Stimulated activated CD4-positive, alpha-beta T cell treated with anti-CD3 and anti-CD28 coated beads, Interleukin-1b, Interleukin-23, amount 100 ng/mL, for 4 hours (primary cell): Measurements from ENCODE around the gene ORC2.
"Not testable (repeated sequence)": the region's sequence is repeated elsewhere in the genome, so short reads cannot be mapped to it uniquely, and the experiment has no call there.

Experiments used
- DNase-seq, 2 donors: peaks; one replicate each; pipeline ENCODE4 v3.0.0-alpha.2; 2020; ENCODE audit warnings: low read depth in 2 of 2

ORC2 gene

DNA sequence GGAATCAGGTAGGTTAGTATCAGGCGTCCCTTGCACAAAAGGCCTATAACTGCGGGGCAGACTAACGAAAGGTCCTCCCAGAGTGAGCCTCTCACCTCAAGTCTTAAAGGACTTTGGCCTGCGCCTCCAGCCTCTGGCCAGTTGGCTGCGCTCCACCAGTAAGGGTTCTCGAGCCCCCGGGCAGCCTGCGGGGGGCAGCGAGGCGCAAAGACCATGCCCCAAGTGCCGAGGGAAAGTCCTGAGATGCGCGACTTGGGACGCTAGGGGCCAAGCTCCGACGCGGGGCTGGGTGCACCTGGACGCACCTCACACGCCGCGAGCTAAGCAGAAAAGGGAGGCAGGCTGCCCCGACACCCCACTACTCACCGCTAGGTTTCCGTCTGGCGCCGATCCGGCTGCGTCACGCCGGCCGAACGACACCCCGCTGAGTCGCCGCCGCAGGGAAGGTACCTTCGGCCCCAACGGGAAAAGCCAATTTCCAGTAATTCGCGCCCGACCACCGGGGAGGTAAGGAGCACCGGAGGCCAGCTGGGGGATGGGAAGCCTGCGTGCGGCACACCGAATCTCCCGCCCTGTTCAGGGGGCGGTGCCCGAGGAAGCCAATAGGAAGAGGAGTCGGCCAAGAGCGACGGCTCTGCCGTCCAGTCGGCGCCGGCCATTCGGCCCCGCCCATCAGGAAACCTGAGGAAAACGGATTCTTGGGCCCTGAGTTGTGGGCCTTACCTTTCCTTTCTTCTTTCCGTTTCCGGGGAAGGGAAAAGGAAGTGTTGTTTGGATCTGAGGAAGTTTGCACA is at the start of gene ORC2:
ORC2 (minus strand) TSS at position 537 of the 794 bp plus-strand sequence. CDS start 5,537 bp downstream, outside the sequence.
- DNase-seq: peak; percentile 87 to 89

GRCh38 chr2:201008296-201008829 is 44.9 kb upstream of the ORC2 start:
- no peak for DNase-seq

GRCh38 chr2:201007584-201007998 is 44.1 kb upstream of the ORC2 start:
- no peak for DNase-seq

GRCh38 chr2:201006704-201007103 is 43.2 kb upstream of the ORC2 start:
- no peak for DNase-seq

GRCh38 chr2:201004370-201004769 is 40.9 kb upstream of the ORC2 start:
- DNase-seq: no peak

DNA sequence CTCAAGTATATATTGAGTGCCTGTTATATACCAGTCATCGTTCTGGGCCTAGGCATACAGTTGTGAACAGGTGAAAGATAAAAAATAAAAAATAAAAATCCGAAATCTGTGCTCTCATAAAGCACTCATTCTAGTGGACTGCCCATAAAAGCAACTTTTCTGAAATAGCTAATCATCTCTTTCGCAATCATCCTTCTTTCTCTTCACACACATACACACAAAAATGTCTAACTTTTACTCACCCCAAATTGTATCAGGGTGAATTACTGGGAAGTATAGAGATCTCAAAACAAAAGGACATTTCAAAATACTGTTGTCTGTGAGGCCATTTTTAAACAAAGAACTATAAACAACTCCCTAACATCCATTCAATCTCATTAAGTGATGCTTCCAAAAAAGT is 29.6 kb upstream of the ORC2 start:
- DNase-seq: no peak

DNA sequence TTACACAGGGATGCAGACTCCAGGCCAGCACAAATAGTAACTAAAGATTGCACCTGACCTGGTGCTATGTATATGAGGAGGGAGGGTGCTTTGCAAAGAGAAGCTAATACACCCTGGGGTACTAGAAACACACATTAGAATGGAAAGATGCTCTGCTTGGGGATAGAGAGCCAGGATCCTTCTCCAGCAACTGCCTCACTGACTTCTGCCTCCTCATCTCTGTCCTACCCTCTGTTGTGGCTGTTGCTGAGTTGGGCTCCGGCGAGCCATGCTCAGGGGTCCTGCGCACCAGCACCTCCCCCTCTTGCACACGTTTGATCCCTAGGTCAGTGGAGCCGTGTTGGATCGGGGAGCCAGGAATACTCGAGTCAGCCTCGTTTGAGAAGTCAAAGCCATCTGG is 23.7 kb upstream of the ORC2 start:
- DNase-seq: no peak

GRCh38 chr2:200985799-200986198 is 22.3 kb upstream of the ORC2 start:
- no peak for DNase-seq

- no peak for DNase-seq
Observed at GRCh38 chr2:200976710-200977109, 13.2 kb upstream of the ORC2 start.

DNA sequence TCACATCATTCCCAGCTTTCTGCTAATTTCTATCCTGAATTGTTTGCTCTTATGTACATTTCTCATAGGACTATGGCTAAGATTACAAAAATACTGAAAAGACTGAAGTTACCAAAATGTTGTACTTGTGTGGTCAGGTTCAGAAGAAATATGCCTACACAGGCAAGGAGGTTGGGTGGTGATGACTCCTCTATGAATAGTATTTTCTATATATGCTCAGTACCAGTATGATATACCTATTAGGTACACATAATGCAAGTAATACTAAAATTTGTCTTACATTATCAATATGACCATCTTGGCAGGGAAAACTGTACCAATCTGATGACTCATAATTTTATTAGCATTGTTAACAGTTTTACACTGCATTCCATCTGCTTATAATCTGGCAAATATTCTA is 12.2 kb upstream of the ORC2 start:
- no peak for DNase-seq

DNA sequence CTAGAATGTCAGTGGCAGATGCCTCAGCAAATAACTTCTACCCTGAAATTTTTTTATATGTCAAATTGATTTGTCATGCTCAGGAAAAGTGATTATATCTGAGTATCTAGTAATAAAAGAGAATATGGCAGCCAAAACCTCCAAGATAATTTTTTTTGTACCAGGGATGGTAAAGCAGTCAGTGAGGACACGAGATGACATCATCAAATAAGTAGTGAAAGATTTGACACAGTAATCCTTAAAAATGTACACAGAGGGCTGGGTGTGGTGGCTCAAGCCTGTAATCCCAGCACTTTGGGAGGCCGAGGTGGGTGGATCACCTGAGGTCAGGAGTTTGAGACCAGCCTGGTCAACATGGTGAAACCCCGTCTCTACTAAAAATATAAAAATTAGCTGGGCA is 6.6 kb upstream of the ORC2 start:
- not testable (repeated sequence) for DNase-seq

- no peak for DNase-seq
Observed at GRCh38 chr2:200968735-200969134, 5.3 kb upstream of the ORC2 start.

GRCh38 chr2:200968162-200968561 is 4.7 kb upstream of the ORC2 start:
- DNase-seq: no peak

DNA sequence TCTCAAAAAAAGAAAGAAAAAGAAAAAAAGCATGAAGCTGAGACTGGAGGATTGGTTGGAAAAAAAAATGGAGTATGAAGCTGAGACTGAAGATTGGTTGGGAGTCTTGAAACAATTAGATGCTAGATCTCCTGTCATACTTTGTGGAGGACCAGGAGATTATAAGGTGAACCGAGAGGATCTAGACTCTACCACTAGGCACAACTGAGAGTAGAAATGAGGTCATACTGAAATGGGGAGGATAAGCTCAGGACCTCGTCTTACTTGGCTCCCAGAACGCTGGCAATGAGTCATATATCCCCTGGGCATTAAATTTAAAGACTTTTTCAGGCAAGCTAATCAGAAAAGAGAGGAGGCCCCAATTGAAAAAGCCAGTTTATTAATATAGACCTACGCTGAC is 3.3 kb upstream of the ORC2 start:
- DNase-seq: no peak

- no peak for DNase-seq
Observed at GRCh38 chr2:200964498-200964897, 1.0 kb upstream of the ORC2 start.

DNA sequence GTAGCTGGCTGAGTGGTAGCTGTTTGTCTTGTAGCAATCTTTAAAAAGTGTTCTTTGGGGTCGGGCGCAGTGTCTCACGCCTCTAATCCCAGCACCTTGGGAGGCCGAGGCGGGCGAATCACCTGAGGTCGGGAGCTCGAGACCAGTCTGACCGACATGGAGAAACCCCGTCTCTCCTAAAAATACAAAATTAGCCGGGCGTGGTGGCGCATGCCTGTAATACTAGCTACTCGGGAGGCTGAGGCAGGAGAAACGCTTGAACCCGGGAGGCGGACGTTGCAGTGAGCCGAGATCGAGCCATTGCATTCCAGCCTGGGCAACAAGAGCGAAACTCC is 425 bp upstream of the ORC2 start:
- DNase-seq: not testable (repeated sequence)

- no peak for DNase-seq
Observed at GRCh38 chr2:200962811-200963123, 693 bp downstream of the ORC2 start.

GRCh38 chr2:200961674-200962073 is 1.8 kb downstream of the ORC2 start:
- no peak for DNase-seq

DNA sequence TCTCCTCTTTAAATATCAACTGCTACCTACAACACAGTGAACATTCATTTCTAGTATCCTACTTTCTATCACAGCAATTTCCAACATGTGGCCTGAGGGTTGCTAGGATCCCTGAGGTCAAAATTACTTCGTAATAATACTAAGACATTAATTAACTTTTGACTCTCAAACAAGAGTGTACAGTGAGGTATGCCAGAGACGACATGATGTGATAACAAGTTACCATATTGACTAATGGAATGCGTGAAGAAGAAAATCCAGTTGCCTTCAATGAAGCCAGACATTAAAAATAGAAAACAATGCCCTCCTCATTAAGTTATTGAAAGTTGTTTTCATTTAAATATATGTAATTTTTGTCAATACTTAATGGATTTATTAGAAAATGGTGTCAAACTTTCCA is 13.1 kb downstream of the ORC2 start:
- no peak for DNase-seq

DNA sequence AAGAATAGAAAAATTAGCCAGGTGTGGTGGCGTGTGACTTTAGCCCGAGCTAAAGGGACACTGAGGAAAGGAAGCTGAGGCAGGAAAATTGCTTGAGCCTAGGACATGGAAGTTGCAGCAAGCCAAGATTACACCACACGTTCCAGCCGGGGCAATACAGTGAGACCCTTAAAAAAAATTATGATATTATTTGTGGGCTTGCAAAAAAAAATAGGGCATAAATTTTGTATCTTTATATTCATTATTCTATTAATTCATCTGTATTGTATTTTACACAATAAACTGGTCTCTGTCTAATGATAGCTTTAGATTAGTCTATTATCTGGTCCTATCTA is 18.1 kb downstream of the ORC2 start:
- DNase-seq: no peak

- peak; percentile 7 to 37 for DNase-seq
Observed at GRCh38 chr2:200944467-200945394, 18.7 kb downstream of the ORC2 start.

- DNase-seq: no peak
Observed at GRCh38 chr2:200943527-200944105, 19.8 kb downstream of the ORC2 start.

DNA sequence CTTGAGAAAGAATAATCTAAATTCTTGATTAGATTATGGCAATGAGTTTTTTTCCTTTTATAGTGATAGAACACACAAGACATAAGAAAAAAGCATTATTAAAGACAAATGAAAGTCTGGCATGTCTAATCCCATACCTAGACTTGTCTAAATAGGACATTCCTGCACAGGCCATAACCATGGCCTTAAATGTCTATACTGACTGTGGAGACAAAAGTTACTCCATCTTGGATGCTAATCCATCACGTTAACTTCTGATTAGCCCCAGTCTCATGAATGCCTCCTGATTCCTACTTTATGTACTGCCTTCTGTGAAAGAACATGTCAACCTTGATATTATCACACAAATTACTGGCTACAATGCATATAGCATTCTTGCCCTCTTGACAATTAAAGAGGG is 23.6 kb downstream of the ORC2 start:
- no peak for DNase-seq
